Neural cell (in vitro differentiated cells): ENCODE results near the gene RAB22A. TPM values are rescaled to one million over a fixed set of nuclear protein-coding genes. Genes with fewer than 3 reads are reported as not detected.

Source experiments
- H2AFZ ChIP-seq: fragments of 200-600, 300-800 bp; sonication (generic), shearing (Covaris generic); 2 replicates; pipeline ENCODE4 v1.6.0; 2014; ENCODE audit warnings: low read depth, mild to moderate bottlenecking, antibody characterized with exemption, low read length, moderate library complexity
- H3F3A ChIP-seq: fragments of 200-600 bp; shearing (Covaris generic); 2 replicates; pipeline ENCODE4 v1.6.1; 2016; ENCODE audit warnings: mild to moderate bottlenecking, moderate library complexity, mixed read lengths, antibody characterized with exemption, low read length; ENCODE audit not compliant: insufficient read depth, poor library complexity, severe bottlenecking
- H3K27ac ChIP-seq: fragments of 200-600, 300-800 bp; sonication (generic), shearing (Covaris generic); 2 replicates; pipeline ENCODE4 v1.5.1; 2014; ENCODE audit warnings: mild to moderate bottlenecking, low read length, moderate library complexity
- H3K27me3 ChIP-seq: fragments of 300-800, 200-600 bp; sonication (generic), shearing (Covaris generic); 2 replicates; pipeline ENCODE4 v1.6.0; 2014; ENCODE audit warnings: mild to moderate bottlenecking, low read depth, low read length, moderate library complexity; ENCODE audit not compliant: insufficient read depth
- H3K36me3 ChIP-seq: fragments of 300-800, 200-600 bp; sonication (generic), shearing (Covaris generic); 2 replicates; pipeline ENCODE4 v1.5.1; 2014; ENCODE audit warnings: mild to moderate bottlenecking, antibody characterized with exemption, low read length, moderate library complexity; ENCODE audit not compliant: insufficient read depth
- H3K4me2 ChIP-seq: fragments of 300-800, 200-600 bp; sonication (generic), shearing (Covaris generic); 2 replicates; pipeline ENCODE4 v1.6.0; 2014; ENCODE audit warnings: mild to moderate bottlenecking, low read length
- H3K4me3 ChIP-seq: fragments of 300-800, 200-600 bp; sonication (generic), shearing (Covaris generic); 2 replicates; pipeline ENCODE4 v1.5.1; 2014; ENCODE audit warnings: mild to moderate bottlenecking, low read length, moderate library complexity
- H3K79me2 ChIP-seq: fragments of 200-600 bp; shearing (Covaris generic); replicated peaks from 2 replicates; pipeline ENCODE4 v1.6.0; 2014; ENCODE audit warnings: mild to moderate bottlenecking, low read length, moderate library complexity; ENCODE audit not compliant: insufficient read depth
- H3K9ac ChIP-seq: fragments of 300-800, 200-600 bp; sonication (generic), shearing (Covaris generic); 2 replicates; pipeline ENCODE4 v1.6.1; 2016; ENCODE audit warnings: mild to moderate bottlenecking, low read length, mixed read lengths
- H3K9me2 ChIP-seq: fragments of 200-600 bp; shearing (Covaris generic); 2 replicates; pipeline ENCODE4 v1.6.1; 2016; ENCODE audit warnings: mild to moderate bottlenecking, low read length, mixed read lengths; ENCODE audit not compliant: insufficient read depth
- H3K9me3 ChIP-seq: fragments of 200-600, 300-800 bp; sonication (generic), shearing (Covaris generic); 2 replicates; pipeline ENCODE4 v1.6.1; 2016; ENCODE audit warnings: mild to moderate bottlenecking, mixed run types, low read length, moderate library complexity, mixed read lengths
- H4K20me1 ChIP-seq: fragments of 200-600 bp; shearing (Covaris generic); 2 replicates; pipeline ENCODE4 v1.6.1; 2016; ENCODE audit warnings: mild to moderate bottlenecking, mixed run types; ENCODE audit not compliant: insufficient read depth
- CTCF ChIP-seq: fragments of 450-650 bp; IDR thresholded peaks from 2 replicates; pipeline ENCODE4 v1.5.1; 2014; ENCODE audit warnings: antibody characterized with exemption, mild to moderate bottlenecking, moderate library complexity; ENCODE audit not compliant: poor library complexity, severe bottlenecking
- EP300 ChIP-seq: fragments of 450-650 bp; conservative IDR thresholded peaks from 2 replicates; pipeline ENCODE4 v1.6.1; 2014; ENCODE audit warnings: antibody characterized with exemption, mild to moderate bottlenecking, moderate library complexity; ENCODE audit not compliant: poor library complexity, severe bottlenecking
- EZH2 ChIP-seq: fragments of 200-600, 300-800 bp; shearing (Covaris generic), sonication (generic); IDR thresholded peaks from 2 replicates; pipeline ENCODE4 v1.6.1; 2014; ENCODE audit warnings: antibody characterized with exemption, low read length, borderline replicate concordance, mild to moderate bottlenecking; ENCODE audit not compliant: insufficient read depth, poor library complexity, severe bottlenecking
- MXI1 ChIP-seq: fragments of 450-650 bp; conservative IDR thresholded peaks from 2 replicates; pipeline ENCODE4 v1.6.1; 2014; ENCODE audit warnings: antibody characterized with exemption, mild to moderate bottlenecking; ENCODE audit not compliant: poor library complexity, severe bottlenecking
- POLR2AphosphoS5 ChIP-seq: IDR thresholded peaks from 2 replicates; pipeline ENCODE4 v1.6.1; 2012
- RAD21 ChIP-seq: fragments of 450-650 bp; conservative IDR thresholded peaks from 2 replicates; pipeline ENCODE4 v1.6.1; 2014; ENCODE audit warnings: antibody characterized with exemption, mild to moderate bottlenecking, moderate library complexity
- REST ChIP-seq: IDR thresholded peaks from 2 replicates; pipeline ENCODE4 v1.6.1; 2012; ENCODE audit warnings: borderline replicate concordance
- SMC3 ChIP-seq: fragments of 450-650 bp; conservative IDR thresholded peaks from 2 replicates; pipeline ENCODE4 v1.6.1; 2014; ENCODE audit warnings: antibody characterized with exemption, mild to moderate bottlenecking, moderate library complexity; ENCODE audit not compliant: poor library complexity
- TAF1 ChIP-seq: IDR thresholded peaks from 2 replicates; pipeline ENCODE4 v1.6.1; 2012; ENCODE audit warnings: low read depth
- polyA plus RNA-seq: library from polyadenylated mRNA; depleted of rRNA; stranded (reverse); fragments of >200 nt; gene quantifications from 2 replicates; pipeline ENCODE4 v1.2.3, GENCODE V29; 2014

RAB22A gene
- polyA plus RNA-seq, 1 donor from 2014 or later, result 15.7 TPM

- TF ChIP-seq MXI1, result no peak
These were observed 20.2 kb downstream of the RAB22A start (continued) for GRCh38 chr20:58329711-58330110.

GRCh38 chr20:58330249-58330648, 20.7 kb downstream of the RAB22A start:
- Histone ChIP-seq H3K9me3 (no peaks in the 10 kb centered on the region), H3K27me3 (no peaks in the 10 kb centered on the region), H3K9ac (no peak overlapping the region), H3K9me2 (no peaks in the 10 kb centered on the region), H3K27ac (no peak overlapping the region), H3F3A (no peaks in the 10 kb centered on the region), H2AFZ (no peak overlapping the region), H3K79me2 (peaks cover 24% of the 10 kb centered on the region), H3K4me2 (no peak overlapping the region), H3K36me3 (no peaks in the 10 kb centered on the region), H3K4me3 (no peak overlapping the region), H4K20me1 (no peaks in the 10 kb centered on the region)
- TF ChIP-seq RAD21 (no peak), CTCF (no peak), EZH2 (no peak), POLR2AphosphoS5 (no peak), MXI1 (no peak), SMC3 (no peak), EP300 (no peak)

GRCh38 chr20:58330687-58331086, 21.2 kb downstream of the RAB22A start:
- Histone ChIP-seq H3F3A (no peaks in the 10 kb centered on the region), H3K27me3 (no peaks in the 10 kb centered on the region), H2AFZ (no peak overlapping the region), H3K9me3 (no peaks in the 10 kb centered on the region), H3K9ac (no peak overlapping the region), H3K36me3 (no peaks in the 10 kb centered on the region), H3K27ac (no peak overlapping the region), H3K4me2 (no peak overlapping the region), H3K4me3 (no peak overlapping the region), H4K20me1 (no peaks in the 10 kb centered on the region), H3K9me2 (no peaks in the 10 kb centered on the region), H3K79me2 (peaks cover 24% of the 10 kb centered on the region)
- no peak for TF ChIP-seq CTCF
- TF ChIP-seq REST, result no peak
- TF ChIP-seq TAF1, result no peak
